HEK293T (cell line): ENCODE measurements around the gene FMNL1.

Source experiments
- FOXA1 ChIP-seq: fragments of 450-650 bp; IDR thresholded peaks from 2 replicates; pipeline ENCODE4 v1.6.1; 2016; ENCODE audit warnings: mild to moderate bottlenecking
- ZNF384 ChIP-seq: fragments of 450-650 bp; IDR thresholded peaks from 2 replicates; pipeline ENCODE4 v1.6.1; 2016

GRCh38 chr17:45282683-45283644, 61.3 kb downstream of the FMNL1 start:
- TF ChIP-seq FOXA1 (no peak), ZNF384 (no peak)
